ENCODE results near the gene SYNPO. TPM values are rescaled to one million over a fixed set of nuclear protein-coding genes. Genes with fewer than 3 reads are reported as not detected.

The SYNPO gene
- total RNA-seq, 1 donor from 2014 or later = 195 TPM

- H3K27ac Mint-ChIP-seq (ENCODE audit: unreplicated experiment) = no peak overlapping the region
- peaks cover 5% of the 10 kb centered on the region for H3K4me1 Mint-ChIP-seq (ENCODE audit: low read depth)
- no peaks in the 10 kb centered on the region for H3K9me3 Mint-ChIP-seq (ENCODE audit: low read depth)
- TF ChIP-seq CTCF (IDR thresholded peaks at IDR 0.05) = no peak
- H3K27me3 Mint-ChIP-seq (ENCODE audit: low read depth) = no peaks in the 10 kb centered on the region
- H3K4me3 Mint-ChIP-seq (ENCODE audit: unreplicated experiment) = no peak overlapping the region
- H3K36me3 Mint-ChIP-seq (ENCODE audit: low read depth) = peaks cover 48% of the 10 kb centered on the region
- DNase-seq (ENCODE audit: low spot score) = no peak
Observed at GRCh38 chr5:150690760-150691159, 50.3 kb downstream of the SYNPO start.

- no peaks in the 10 kb centered on the region for H3K9me3 Mint-ChIP-seq (ENCODE audit: low read depth)
- DNase-seq (ENCODE audit: low spot score) = no peak
- TF ChIP-seq CTCF (IDR thresholded peaks at IDR 0.05) = no peak
- H3K27ac Mint-ChIP-seq (ENCODE audit: unreplicated experiment) = no peak overlapping the region
- no peak overlapping the region for H3K4me3 Mint-ChIP-seq (ENCODE audit: unreplicated experiment)
- no peaks in the 10 kb centered on the region for H3K27me3 Mint-ChIP-seq (ENCODE audit: low read depth)
- peaks cover 5% of the 10 kb centered on the region for H3K4me1 Mint-ChIP-seq (ENCODE audit: low read depth)
- peaks cover 55% of the 10 kb centered on the region for H3K36me3 Mint-ChIP-seq (ENCODE audit: low read depth)
Observed at GRCh38 chr5:150692276-150692675, 51.8 kb downstream of the SYNPO start.

DNA sequence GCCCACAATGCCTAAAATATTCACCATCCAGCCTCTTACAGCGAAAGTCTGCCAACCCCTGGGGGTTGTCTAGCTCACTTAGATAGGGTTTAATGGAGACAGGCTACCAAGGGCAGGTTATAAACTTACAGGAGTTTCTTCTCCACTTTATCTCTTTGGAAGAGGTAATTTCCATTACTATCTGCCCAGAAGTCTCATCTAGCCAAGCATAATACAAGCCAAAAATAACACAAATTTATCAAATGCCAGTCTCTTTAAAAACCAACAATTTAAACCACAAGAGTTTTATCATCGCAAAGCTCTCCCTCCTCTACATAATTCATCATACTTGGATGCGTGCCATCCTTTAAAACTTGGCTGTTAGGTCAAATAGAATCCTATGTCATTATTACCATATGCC, 54.2 kb downstream of the SYNPO start:
- TF ChIP-seq CTCF (IDR thresholded peaks at IDR 0.05) = no peak
- no peak for DNase-seq (ENCODE audit: low spot score)
- peaks cover 5% of the 10 kb centered on the region for H3K4me1 Mint-ChIP-seq (ENCODE audit: low read depth)
- no peak overlapping the region for H3K27ac Mint-ChIP-seq (ENCODE audit: unreplicated experiment)
- H3K9me3 Mint-ChIP-seq (ENCODE audit: low read depth) = no peaks in the 10 kb centered on the region
- H3K36me3 Mint-ChIP-seq (ENCODE audit: low read depth) = peaks cover 62% of the 10 kb centered on the region
- no peaks in the 10 kb centered on the region for H3K27me3 Mint-ChIP-seq (ENCODE audit: low read depth)
- no peak overlapping the region for H3K4me3 Mint-ChIP-seq (ENCODE audit: unreplicated experiment)

GRCh38 chr5:150700246-150700593, 59.8 kb downstream of the SYNPO start:
- no peaks in the 10 kb centered on the region for H3K9me3 Mint-ChIP-seq (ENCODE audit: low read depth)
- H3K36me3 Mint-ChIP-seq (ENCODE audit: low read depth) = peaks cover 18% of the 10 kb centered on the region
- H3K4me1 Mint-ChIP-seq (ENCODE audit: low read depth) = no peaks in the 10 kb centered on the region
- no peak for DNase-seq (ENCODE audit: low spot score)
- no peak overlapping the region for H3K4me3 Mint-ChIP-seq (ENCODE audit: unreplicated experiment)
- TF ChIP-seq CTCF (IDR thresholded peaks at IDR 0.05) = no peak
- no peak overlapping the region for H3K27ac Mint-ChIP-seq (ENCODE audit: unreplicated experiment)
- no peaks in the 10 kb centered on the region for H3K27me3 Mint-ChIP-seq (ENCODE audit: low read depth)

DNA sequence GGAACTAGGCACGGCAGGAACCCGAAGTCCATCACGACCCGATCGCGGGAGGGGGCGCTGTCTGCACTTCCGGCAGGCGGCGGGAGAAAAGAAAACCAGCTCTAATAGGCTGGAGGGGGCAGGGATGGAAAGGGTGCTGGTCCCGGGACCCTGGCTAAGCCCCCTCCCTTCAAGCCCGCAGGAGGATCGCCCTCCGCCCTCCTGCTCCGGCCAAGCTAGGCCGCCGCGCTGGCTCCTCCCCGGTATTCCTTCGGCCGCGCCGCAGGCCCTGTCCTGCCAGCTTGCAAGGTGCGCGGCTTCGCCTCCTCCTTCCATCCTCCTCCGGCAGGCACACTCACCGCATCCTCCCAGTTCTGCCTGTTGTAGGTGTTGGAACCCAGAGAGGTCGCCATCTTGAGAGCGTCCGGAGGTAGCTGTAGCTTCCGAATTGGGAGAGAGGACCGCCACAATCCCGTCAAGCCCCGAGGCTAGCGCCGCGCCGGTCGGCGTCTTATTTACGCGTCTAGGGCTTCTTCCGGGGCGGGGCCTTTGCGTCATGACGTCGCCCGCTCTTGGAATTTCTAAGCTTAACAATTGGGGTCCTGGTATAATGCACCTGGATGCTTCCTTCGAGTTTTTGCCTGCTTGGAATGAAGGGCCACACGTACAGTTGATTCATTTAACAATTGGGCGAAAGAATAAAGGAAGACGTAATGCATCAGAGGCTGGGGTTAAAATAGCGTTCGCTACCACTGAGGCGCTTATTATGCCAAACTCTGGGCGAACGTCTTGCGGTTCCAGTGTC, 60.3 kb downstream of the SYNPO start, which contains the start of gene RBM22:
Gene RBM22 (minus strand): TSS at position 469 of the 784 bp plus-strand sequence. CDS start 77 bp downstream, at position 392.
- Mint-ChIP-seq H3K27ac (ENCODE audit: unreplicated experiment) (no peak within 1 kb of the TSS), H3K4me3 (ENCODE audit: unreplicated experiment) (no peak within 1 kb of the TSS), H3K4me1 (ENCODE audit: low read depth) (no peaks in the 10 kb centered on the region), H3K36me3 (ENCODE audit: low read depth) (peaks cover 13% of the 10 kb centered on the region), H3K27me3 (ENCODE audit: low read depth) (no peaks in the 10 kb centered on the region), H3K9me3 (ENCODE audit: low read depth) (no peaks in the 10 kb centered on the region)
- DNase-seq (ENCODE audit: low spot score) = peak; percentile 96
- peak; percentile 90 for TF ChIP-seq CTCF (IDR thresholded peaks at IDR 0.05)
